H9 (cell line): ENCODE data around the gene POU2F1. TPM values are rescaled to one million over a fixed set of nuclear protein-coding genes. Genes with fewer than 3 reads are reported as not detected.

Source experiments
- DNase-seq: peaks from one replicate; pipeline ENCODE4 v3.0.0-alpha.2; 2017
- H2AFZ ChIP-seq: one replicate; pipeline ENCODE4 v1.6.1; 2013; ENCODE audit warnings: mild to moderate bottlenecking, low read length, control low read depth, moderate library complexity
- H2AK5ac ChIP-seq: 2 replicates; pipeline ENCODE4 v1.6.1; 2013; ENCODE audit warnings: low read length, control low read depth, mixed read lengths; ENCODE audit not compliant: insufficient read length
- H2BK120ac ChIP-seq: one replicate; pipeline ENCODE4 v1.6.1; 2013; ENCODE audit warnings: low read depth, mild to moderate bottlenecking, low read length, control low read depth, inconsistent platforms; ENCODE audit not compliant: poor library complexity, severe bottlenecking
- H2BK12ac ChIP-seq: 2 replicates; pipeline ENCODE4 v1.6.1; 2013; ENCODE audit warnings: low read length, control low read depth, mixed read lengths, low read depth; ENCODE audit not compliant: insufficient read length
- H2BK15ac ChIP-seq: 2 replicates; pipeline ENCODE4 v1.6.1; 2013; ENCODE audit warnings: low read depth, low read length, control low read depth
- H2BK20ac ChIP-seq: one replicate; pipeline ENCODE4 v1.6.1; 2013; ENCODE audit warnings: low read depth, mild to moderate bottlenecking, low read length, control low read depth, inconsistent platforms; ENCODE audit not compliant: poor library complexity, severe bottlenecking
- H2BK5ac ChIP-seq: 2 replicates; pipeline ENCODE4 v1.6.1; 2013; ENCODE audit warnings: low read length, control low read depth, mixed read lengths; ENCODE audit not compliant: insufficient read length
- H3K14ac ChIP-seq: 2 replicates; pipeline ENCODE4 v1.6.1; 2013; ENCODE audit warnings: low read length, control low read depth; ENCODE audit not compliant: insufficient read depth
- H3K18ac ChIP-seq: 2 replicates; pipeline ENCODE4 v1.6.1; 2013; ENCODE audit warnings: low read depth, mild to moderate bottlenecking, mixed read lengths, low read length, control low read depth; ENCODE audit not compliant: insufficient read length
- H3K23ac ChIP-seq: 2 replicates; pipeline ENCODE4 v1.6.1; 2013; ENCODE audit warnings: low read length, control low read depth, mixed read lengths, low read depth; ENCODE audit not compliant: insufficient read length
- H3K23me2 ChIP-seq: 2 replicates; pipeline ENCODE4 v1.6.1; 2013; ENCODE audit warnings: low read depth, mild to moderate bottlenecking, mixed read lengths, low read length, control low read depth; ENCODE audit not compliant: insufficient read length, poor library complexity, severe bottlenecking
- H3K27ac ChIP-seq: 2 replicates; pipeline ENCODE4 v1.5.1; 2013; ENCODE audit warnings: low read length, control low read depth, mixed read lengths, low read depth; ENCODE audit not compliant: insufficient read length
- H3K27me3 ChIP-seq: 2 replicates; pipeline ENCODE4 v1.6.1; 2013; ENCODE audit warnings: low read length, control low read depth, inconsistent platforms; ENCODE audit not compliant: insufficient read depth
- H3K4ac ChIP-seq: 2 replicates; pipeline ENCODE4 v1.6.1; 2013; ENCODE audit warnings: low read depth, mild to moderate bottlenecking, control low read depth, inconsistent platforms, low read length, moderate library complexity
- H3K4me1 ChIP-seq: 2 replicates; pipeline ENCODE4 v1.6.1; 2013; ENCODE audit warnings: low read length, control low read depth, inconsistent platforms; ENCODE audit not compliant: insufficient read depth
- H3K4me2 ChIP-seq: 2 replicates; pipeline ENCODE4 v1.6.1; 2013; ENCODE audit warnings: low read length, control low read depth, mixed read lengths; ENCODE audit not compliant: insufficient read length, insufficient read depth
- H3K56ac ChIP-seq: 2 replicates; pipeline ENCODE4 v1.6.1; 2013; ENCODE audit warnings: low read depth, mild to moderate bottlenecking, mixed read lengths, low read length, control low read depth; ENCODE audit not compliant: insufficient read length
- H3K79me1 ChIP-seq: 2 replicates; pipeline ENCODE4 v1.6.1; 2013; ENCODE audit warnings: low read depth, mild to moderate bottlenecking, moderate library complexity, low read length, control low read depth, inconsistent platforms; ENCODE audit not compliant: insufficient read depth, poor library complexity, severe bottlenecking
- H3K79me2 ChIP-seq: 2 replicates; pipeline ENCODE4 v1.6.1; 2013; ENCODE audit warnings: low read length, control low read depth, inconsistent platforms; ENCODE audit not compliant: insufficient read depth
- H3K9ac ChIP-seq: 2 replicates; pipeline ENCODE4 v1.6.1; 2013; ENCODE audit warnings: low read length, control low read depth, mixed read lengths; ENCODE audit not compliant: insufficient read length; ENCODE audit errors: extremely low read depth
- H3K9me3 ChIP-seq: one replicate; pipeline ENCODE4 v1.6.1; 2013; ENCODE audit warnings: low read depth, low read length, inconsistent platforms; ENCODE audit not compliant: control insufficient read depth
- H3T11ph ChIP-seq: one replicate; pipeline ENCODE4 v1.6.1; 2013; ENCODE audit warnings: mild to moderate bottlenecking, low read length, control low read depth, inconsistent platforms
- H4K20me1 ChIP-seq: one replicate; pipeline ENCODE4 v1.6.1; 2013; ENCODE audit not compliant: control insufficient read depth, insufficient read length, insufficient read depth
- H4K5ac ChIP-seq: 2 replicates; pipeline ENCODE4 v1.6.1; 2013; ENCODE audit warnings: low read depth, mild to moderate bottlenecking, mixed read lengths, low read length, control low read depth; ENCODE audit not compliant: insufficient read length
- H4K8ac ChIP-seq: replicated peaks from 2 replicates; pipeline ENCODE4 v1.6.1; 2013; ENCODE audit warnings: low read length, control low read depth, mixed read lengths, low read depth; ENCODE audit not compliant: insufficient read length
- H4K91ac ChIP-seq: 2 replicates; pipeline ENCODE4 v1.6.1; 2013; ENCODE audit warnings: low read depth, mild to moderate bottlenecking, moderate library complexity, mixed read lengths, low read length, control low read depth; ENCODE audit not compliant: insufficient read length
- H3K27ac Mint-ChIP-seq, 3 experiments: 2 replicates in 2 of 3; 3 replicates in 1 of 3; pipeline ENCODE4 v1.8.0; 2020 to 2021; ENCODE audit warnings: mixed read lengths in 3 of 3, mild to moderate bottlenecking in 1 of 3, moderate library complexity in 1 of 3
- H3K27me3 Mint-ChIP-seq: 2 replicates; pipeline ENCODE4 v1.8.0; 2021; ENCODE audit warnings: low read depth, mild to moderate bottlenecking, moderate library complexity, mixed read lengths
- H3K36me3 Mint-ChIP-seq, 3 experiments: 2 replicates in 2 of 3; 3 replicates in 1 of 3; pipeline ENCODE4 v1.8.0; 2020 to 2021; ENCODE audit warnings: low read depth in 3 of 3, mixed read lengths in 3 of 3; ENCODE audit not compliant: insufficient read depth in 1 of 3
- H3K4me1 Mint-ChIP-seq, 2 experiments: 2 replicates each; pipeline ENCODE4 v1.8.0; 2020; ENCODE audit warnings: mixed read lengths in 2 of 2
- H3K4me3 Mint-ChIP-seq, 2 experiments: 2 replicates in 1 of 2; 3 replicates in 1 of 2; pipeline ENCODE4 v1.8.0; 2020 to 2021; ENCODE audit warnings: mild to moderate bottlenecking in 2 of 2, mixed read lengths in 2 of 2, moderate library complexity in 1 of 2
- H3K9me3 Mint-ChIP-seq, 2 experiments: 2 replicates in 1 of 2; 3 replicates in 1 of 2; pipeline ENCODE4 v1.8.0; 2020; ENCODE audit warnings: mild to moderate bottlenecking in 2 of 2, mixed read lengths in 2 of 2, moderate library complexity in 1 of 2
- CTCF ChIP-seq: fragments of 200-600 bp; sonication (generic); conservative IDR thresholded peaks from 3 replicates; pipeline ENCODE4 v1.8.0; 2021; ENCODE audit warnings: antibody characterized with exemption, mild to moderate bottlenecking
- WGBS: extraction: QIAGEN DNeasy Blood & Tissue Kit; methylation state at CpG from one replicate; pipeline ENCODE4 v1.1.7; 2013; ENCODE audit warnings: missing lambda C conversion rate, low lambda C conversion rate, mixed read lengths; ENCODE audit not compliant: insufficient read length; ENCODE audit errors: extremely low coverage; 5-methylcytosine and 5-hydroxymethylcytosine counted together
- total RNA-seq: library from RNA; stranded (reverse); gene quantifications from 2 replicates; pipeline ENCODE4 v1.2.1, GENCODE V29; 2021

Gene POU2F1
- total RNA-seq, 1 experiment from 2014 or later = 62.5 TPM

DNA sequence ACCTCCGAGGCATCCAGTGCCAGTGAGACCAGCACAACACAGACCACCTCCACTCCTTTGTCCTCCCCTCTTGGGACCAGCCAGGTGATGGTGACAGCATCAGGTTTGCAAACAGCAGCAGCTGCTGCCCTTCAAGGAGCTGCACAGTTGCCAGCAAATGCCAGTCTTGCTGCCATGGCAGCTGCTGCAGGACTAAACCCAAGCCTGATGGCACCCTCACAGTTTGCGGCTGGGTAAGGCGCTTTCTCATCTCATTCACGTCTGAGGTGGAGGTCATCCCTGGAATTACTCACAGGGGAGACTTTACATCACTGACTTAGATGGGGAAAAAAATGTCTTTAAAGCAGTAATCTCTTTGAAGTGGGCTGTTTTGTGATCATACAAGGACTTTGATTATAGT is 191.4 kb downstream of the POU2F1 start:
- Histone ChIP-seq H4K8ac (no peak overlapping the region), H3K9me3 (no peaks in the 10 kb centered on the region), H2BK120ac (no peak overlapping the region), H3K23ac (no peak overlapping the region), H2BK5ac (no peak overlapping the region), H3K79me1 (no peaks in the 10 kb centered on the region), H3K23me2 (no peaks in the 10 kb centered on the region), H2BK20ac (no peak overlapping the region), H3K4me2 (no peak overlapping the region), H4K20me1 (no peaks in the 10 kb centered on the region), H3K18ac (no peak overlapping the region), H3K27ac (no peak overlapping the region), H3K79me2 (no peaks in the 10 kb centered on the region), H2AFZ (no peak overlapping the region), H2BK12ac (no peak overlapping the region), H4K91ac (no peak overlapping the region), H3K9ac (no peak overlapping the region), H3K4me1 (no peaks in the 10 kb centered on the region), H3T11ph (no peak overlapping the region), H2AK5ac (no peak overlapping the region), H3K56ac (no peak overlapping the region), H4K5ac (no peak overlapping the region), H3K4ac (no peak overlapping the region), H3K14ac (no peak overlapping the region; the same call in 1 of the 2 replicates), H2BK15ac (no peak overlapping the region), H3K27me3 (no peaks in the 10 kb centered on the region)
- TF ChIP-seq CTCF = no peak
- peaks cover 0 to 10% of the 10 kb centered on the region in 2 experiments; a peak in 2 of 4 replicates for H3K4me1 Mint-ChIP-seq
- no peaks in the 10 kb centered on the region for H3K27me3 Mint-ChIP-seq
- H3K9me3 Mint-ChIP-seq = no peaks in the 10 kb centered on the region; a peak in 1 of 5 replicates
- peaks cover 30 to 55% (median 49%) of the 10 kb centered on the region in 3 experiments; a peak in 6 of 7 replicates for H3K36me3 Mint-ChIP-seq
- H3K27ac Mint-ChIP-seq = peak overlapping the region in 1 of 3 experiments; percentile 71; a peak in 1 of 7 replicates
- DNase-seq = no peak
- H3K4me3 Mint-ChIP-seq = no peak overlapping the region
- no CpG with 5 or more reads among the region's 4 CpGs for WGBS
